HEK293 (cell line): ENCODE measurements around the gene PIAS2.

Experiments
- GLI2 ChIP-seq: fragments of 450-650 bp; formaldehyde crosslinking; IDR thresholded peaks from 2 replicates; pipeline ENCODE4; 2017; ENCODE audit warnings: missing biosample characterization, missing genetic modification characterization, low read depth, borderline replicate concordance
- TCF7L2 ChIP-seq: IDR thresholded peaks from 2 replicates; pipeline ENCODE4 v1.6.1; 2011; ENCODE audit warnings: low read depth, mild to moderate bottlenecking, inconsistent platforms, low read length, moderate library complexity, borderline replicate concordance
- ZNF121 ChIP-seq: fragments of 450-650 bp; formaldehyde crosslinking; IDR thresholded peaks from 2 replicates; pipeline ENCODE4 v1.5.1; 2016; ENCODE audit warnings: missing biosample characterization, missing genetic modification characterization
- ZNF266 ChIP-seq: fragments of 450-650 bp; formaldehyde crosslinking; IDR thresholded peaks from 2 replicates; pipeline ENCODE4 v1.5.1; 2016; ENCODE audit warnings: missing biosample characterization, missing genetic modification characterization, low read depth
- ZNF274 ChIP-seq, 2 experiments: fragments of 200-500 bp in 1 of 2; fragments of 450-650 bp in 1 of 2; sonication (Bioruptor generic) in 1 of 2; formaldehyde crosslinking in 1 of 2; IDR thresholded peaks; 2 replicates each; pipeline versions ENCODE4 v1.5.1 to v1.6.1; 2014 to 2016; ENCODE audit warnings: borderline replicate concordance in 1 of 2, inconsistent platforms in 1 of 2, low read length in 1 of 2, missing biosample characterization in 1 of 2, missing genetic modification characterization in 1 of 2
- ZNF341 ChIP-seq: fragments of 450-650 bp; formaldehyde crosslinking; IDR thresholded peaks from 2 replicates; pipeline ENCODE4; 2016; ENCODE audit warnings: low read depth, missing biosample characterization, missing genetic modification characterization
- ZNF76 ChIP-seq: fragments of 450-650 bp; formaldehyde crosslinking; IDR thresholded peaks from 2 replicates; pipeline ENCODE4; 2016; ENCODE audit warnings: low read depth, missing biosample characterization, missing genetic modification characterization, borderline replicate concordance
- TF ChIP-seq, protein P1 (sequence below): fragments of 450-650 bp; formaldehyde crosslinking; IDR thresholded peaks from 2 replicates; pipeline ENCODE4 v1.5.1; 2016; ENCODE audit warnings: missing biosample characterization, missing genetic modification characterization
- TF ChIP-seq, protein P2 (sequence below): IDR thresholded peaks from 2 replicates; pipeline ENCODE4 v1.6.1; 2011; ENCODE audit warnings: mild to moderate bottlenecking, low read depth, low read length, borderline replicate concordance
- TF ChIP-seq, protein P3 (sequence below): fragments of 450-650 bp; formaldehyde crosslinking; IDR thresholded peaks from 2 replicates; pipeline ENCODE4 v1.5.1; 2016; ENCODE audit warnings: missing biosample characterization, missing genetic modification characterization
- TF ChIP-seq, protein P4 (sequence below): fragments of 450-650 bp; formaldehyde crosslinking; IDR thresholded peaks from 2 replicates; pipeline ENCODE4 v1.5.1; 2016; ENCODE audit warnings: missing biosample characterization, missing genetic modification characterization, borderline replicate concordance

DNA sequence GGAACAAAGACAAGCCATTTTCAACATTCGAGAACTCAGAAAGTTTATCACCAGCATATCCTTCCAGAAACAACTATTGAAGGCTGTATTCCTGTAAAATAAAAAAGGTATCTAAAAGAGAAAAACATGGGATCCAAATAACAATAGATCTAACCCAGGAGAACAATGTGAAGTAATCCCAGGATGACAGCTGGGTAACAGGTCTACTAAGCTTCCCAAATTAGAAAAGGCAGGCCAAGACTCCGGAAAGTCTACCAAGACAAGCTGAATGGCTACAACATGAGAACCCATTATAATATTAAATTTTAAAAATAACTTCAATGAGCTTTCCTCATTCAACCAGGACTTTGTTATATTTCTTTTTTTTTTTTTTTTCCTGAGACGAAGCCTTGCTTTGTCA is 6.5 kb downstream of the PIAS2 start:
- no peak for TF ChIP-seq GLI2 (tag by site-specific recombination)
- TF ChIP-seq, protein P1, sequence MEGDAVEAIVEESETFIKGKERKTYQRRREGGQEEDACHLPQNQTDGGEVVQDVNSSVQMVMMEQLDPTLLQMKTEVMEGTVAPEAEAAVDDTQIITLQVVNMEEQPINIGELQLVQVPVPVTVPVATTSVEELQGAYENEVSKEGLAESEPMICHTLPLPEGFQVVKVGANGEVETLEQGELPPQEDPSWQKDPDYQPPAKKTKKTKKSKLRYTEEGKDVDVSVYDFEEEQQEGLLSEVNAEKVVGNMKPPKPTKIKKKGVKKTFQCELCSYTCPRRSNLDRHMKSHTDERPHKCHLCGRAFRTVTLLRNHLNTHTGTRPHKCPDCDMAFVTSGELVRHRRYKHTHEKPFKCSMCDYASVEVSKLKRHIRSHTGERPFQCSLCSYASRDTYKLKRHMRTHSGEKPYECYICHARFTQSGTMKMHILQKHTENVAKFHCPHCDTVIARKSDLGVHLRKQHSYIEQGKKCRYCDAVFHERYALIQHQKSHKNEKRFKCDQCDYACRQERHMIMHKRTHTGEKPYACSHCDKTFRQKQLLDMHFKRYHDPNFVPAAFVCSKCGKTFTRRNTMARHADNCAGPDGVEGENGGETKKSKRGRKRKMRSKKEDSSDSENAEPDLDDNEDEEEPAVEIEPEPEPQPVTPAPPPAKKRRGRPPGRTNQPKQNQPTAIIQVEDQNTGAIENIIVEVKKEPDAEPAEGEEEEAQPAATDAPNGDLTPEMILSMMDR (tag by site-specific recombination) = no peak
- TF ChIP-seq, protein P2, sequence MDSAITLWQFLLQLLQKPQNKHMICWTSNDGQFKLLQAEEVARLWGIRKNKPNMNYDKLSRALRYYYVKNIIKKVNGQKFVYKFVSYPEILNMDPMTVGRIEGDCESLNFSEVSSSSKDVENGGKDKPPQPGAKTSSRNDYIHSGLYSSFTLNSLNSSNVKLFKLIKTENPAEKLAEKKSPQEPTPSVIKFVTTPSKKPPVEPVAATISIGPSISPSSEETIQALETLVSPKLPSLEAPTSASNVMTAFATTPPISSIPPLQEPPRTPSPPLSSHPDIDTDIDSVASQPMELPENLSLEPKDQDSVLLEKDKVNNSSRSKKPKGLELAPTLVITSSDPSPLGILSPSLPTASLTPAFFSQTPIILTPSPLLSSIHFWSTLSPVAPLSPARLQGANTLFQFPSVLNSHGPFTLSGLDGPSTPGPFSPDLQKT = no peak
- no peak for TF ChIP-seq ZNF341
- no peak for TF ChIP-seq ZNF266 (tag by site-specific recombination)
- TF ChIP-seq ZNF76 (tag by site-specific recombination) = no peak
- TF ChIP-seq ZNF121 (tag by site-specific recombination) = no peak
- no peak for TF ChIP-seq ZNF274 (IDR thresholded peaks at IDR 0.05; ENCODE audit: low read length)
- TF ChIP-seq ZNF274 (tag by site-specific recombination; IDR thresholded peaks at IDR 0.05; ENCODE audit: borderline replicate concordance) = no peak
- TF ChIP-seq TCF7L2 = no peak
- TF ChIP-seq, protein P3, sequence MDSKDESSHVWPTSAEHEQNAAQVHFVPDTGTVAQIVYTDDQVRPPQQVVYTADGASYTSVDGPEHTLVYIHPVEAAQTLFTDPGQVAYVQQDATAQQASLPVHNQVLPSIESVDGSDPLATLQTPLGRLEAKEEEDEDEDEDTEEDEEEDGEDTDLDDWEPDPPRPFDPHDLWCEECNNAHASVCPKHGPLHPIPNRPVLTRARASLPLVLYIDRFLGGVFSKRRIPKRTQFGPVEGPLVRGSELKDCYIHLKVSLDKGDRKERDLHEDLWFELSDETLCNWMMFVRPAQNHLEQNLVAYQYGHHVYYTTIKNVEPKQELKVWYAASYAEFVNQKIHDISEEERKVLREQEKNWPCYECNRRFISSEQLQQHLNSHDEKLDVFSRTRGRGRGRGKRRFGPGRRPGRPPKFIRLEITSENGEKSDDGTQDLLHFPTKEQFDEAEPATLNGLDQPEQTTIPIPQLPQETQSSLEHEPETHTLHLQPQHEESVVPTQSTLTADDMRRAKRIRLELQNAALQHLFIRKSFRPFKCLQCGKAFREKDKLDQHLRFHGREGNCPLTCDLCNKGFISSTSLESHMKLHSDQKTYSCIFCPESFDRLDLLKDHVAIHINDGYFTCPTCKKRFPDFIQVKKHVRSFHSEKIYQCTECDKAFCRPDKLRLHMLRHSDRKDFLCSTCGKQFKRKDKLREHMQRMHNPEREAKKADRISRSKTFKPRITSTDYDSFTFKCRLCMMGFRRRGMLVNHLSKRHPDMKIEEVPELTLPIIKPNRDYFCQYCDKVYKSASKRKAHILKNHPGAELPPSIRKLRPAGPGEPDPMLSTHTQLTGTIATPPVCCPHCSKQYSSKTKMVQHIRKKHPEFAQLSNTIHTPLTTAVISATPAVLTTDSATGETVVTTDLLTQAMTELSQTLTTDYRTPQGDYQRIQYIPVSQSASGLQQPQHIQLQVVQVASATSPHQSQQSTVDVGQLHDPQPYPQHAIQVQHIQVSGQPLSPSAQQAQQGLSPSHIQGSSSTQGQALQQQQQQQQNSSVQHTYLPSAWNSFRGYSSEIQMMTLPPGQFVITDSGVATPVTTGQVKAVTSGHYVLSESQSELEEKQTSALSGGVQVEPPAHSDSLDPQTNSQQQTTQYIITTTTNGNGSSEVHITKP = no peak
- TF ChIP-seq, protein P4, sequence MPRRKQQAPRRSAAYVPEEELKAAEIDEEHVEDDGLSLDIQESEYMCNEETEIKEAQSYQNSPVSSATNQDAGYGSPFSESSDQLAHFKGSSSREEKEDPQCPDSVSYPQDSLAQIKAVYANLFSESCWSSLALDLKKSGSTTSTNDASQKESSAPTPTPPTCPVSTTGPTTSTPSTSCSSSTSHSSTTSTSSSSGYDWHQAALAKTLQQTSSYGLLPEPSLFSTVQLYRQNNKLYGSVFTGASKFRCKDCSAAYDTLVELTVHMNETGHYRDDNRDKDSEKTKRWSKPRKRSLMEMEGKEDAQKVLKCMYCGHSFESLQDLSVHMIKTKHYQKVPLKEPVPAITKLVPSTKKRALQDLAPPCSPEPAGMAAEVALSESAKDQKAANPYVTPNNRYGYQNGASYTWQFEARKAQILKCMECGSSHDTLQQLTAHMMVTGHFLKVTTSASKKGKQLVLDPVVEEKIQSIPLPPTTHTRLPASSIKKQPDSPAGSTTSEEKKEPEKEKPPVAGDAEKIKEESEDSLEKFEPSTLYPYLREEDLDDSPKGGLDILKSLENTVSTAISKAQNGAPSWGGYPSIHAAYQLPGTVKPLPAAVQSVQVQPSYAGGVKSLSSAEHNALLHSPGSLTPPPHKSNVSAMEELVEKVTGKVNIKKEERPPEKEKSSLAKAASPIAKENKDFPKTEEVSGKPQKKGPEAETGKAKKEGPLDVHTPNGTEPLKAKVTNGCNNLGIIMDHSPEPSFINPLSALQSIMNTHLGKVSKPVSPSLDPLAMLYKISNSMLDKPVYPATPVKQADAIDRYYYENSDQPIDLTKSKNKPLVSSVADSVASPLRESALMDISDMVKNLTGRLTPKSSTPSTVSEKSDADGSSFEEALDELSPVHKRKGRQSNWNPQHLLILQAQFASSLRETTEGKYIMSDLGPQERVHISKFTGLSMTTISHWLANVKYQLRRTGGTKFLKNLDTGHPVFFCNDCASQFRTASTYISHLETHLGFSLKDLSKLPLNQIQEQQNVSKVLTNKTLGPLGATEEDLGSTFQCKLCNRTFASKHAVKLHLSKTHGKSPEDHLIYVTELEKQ (tag by site-specific recombination) = no peak
